GM23338 (cell line): ENCODE data around the gene CMIP. TPM values are rescaled to one million over a fixed set of nuclear protein-coding genes. Genes with fewer than 3 reads are reported as not detected.

Experiments used
- ATAC-seq: fragments of 200-7000 bp; cut with Tn5 transposase; 3 replicates; pipeline ENCODE4 v1.9.1; 2020
- DNase-seq: peaks from one replicate; pipeline ENCODE4 v3.0.0-alpha.2; 2015; ENCODE audit warnings: low spot score
- H2AFZ ChIP-seq: fragments of 200-600 bp; sonication (generic); 2 replicates; pipeline ENCODE4 v1.8.0; 2016; ENCODE audit warnings: antibody characterized with exemption, mild to moderate bottlenecking, moderate library complexity
- H3F3A ChIP-seq: fragments of 200-600 bp; sonication (generic); replicated peaks from 2 replicates; pipeline ENCODE4 v1.8.0; 2017; ENCODE audit warnings: antibody characterized with exemption, mixed run types, low read depth
- H3K27ac ChIP-seq: fragments of 200-600 bp; sonication (generic); 2 replicates; pipeline ENCODE4 v1.6.1; 2016; ENCODE audit warnings: low read depth
- H3K27me3 ChIP-seq: fragments of 200-600 bp; sonication (generic); 2 replicates; pipeline ENCODE4 v1.8.0; 2016; ENCODE audit warnings: mild to moderate bottlenecking, mixed run types, moderate library complexity; ENCODE audit not compliant: insufficient read depth
- H3K36me3 ChIP-seq: fragments of 200-600 bp; sonication (generic); 2 replicates; pipeline ENCODE4 v1.8.0; 2016; ENCODE audit warnings: mild to moderate bottlenecking; ENCODE audit not compliant: insufficient read depth
- H3K4me1 ChIP-seq: fragments of 200-600 bp; sonication (generic); 2 replicates; pipeline ENCODE4 v1.8.0; 2016; ENCODE audit warnings: mild to moderate bottlenecking, moderate library complexity; ENCODE audit not compliant: insufficient read depth
- H3K4me2 ChIP-seq: fragments of 200-600 bp; sonication (generic); 2 replicates; pipeline ENCODE4 v1.7.1; 2017; ENCODE audit warnings: mixed run types
- H3K4me3 ChIP-seq: fragments of 200-600 bp; sonication (generic); 2 replicates; pipeline ENCODE4 v1.6.1; 2016; ENCODE audit warnings: mixed run types
- H3K79me2 ChIP-seq: fragments of 200-600 bp; sonication (generic); replicated peaks from 2 replicates; pipeline ENCODE4 v1.8.0; 2017; ENCODE audit warnings: mild to moderate bottlenecking; ENCODE audit not compliant: insufficient read depth
- H3K9me2 ChIP-seq: fragments of 200-600 bp; sonication (generic); 2 replicates; pipeline ENCODE4 v1.8.0; 2017; ENCODE audit not compliant: insufficient read depth
- H4K20me1 ChIP-seq: fragments of 200-600 bp; sonication (generic); replicated peaks from 2 replicates; pipeline ENCODE4 v1.8.0; 2017; ENCODE audit warnings: mild to moderate bottlenecking; ENCODE audit not compliant: insufficient read depth
- H3K27ac Mint-ChIP-seq: 2 replicates; pipeline ENCODE4 v1.8.0; 2020; ENCODE audit warnings: inconsistent platforms, mild to moderate bottlenecking, moderate library complexity, mixed read lengths
- H3K27me3 Mint-ChIP-seq: 3 replicates; pipeline ENCODE4 v1.8.0; 2022; ENCODE audit warnings: low read depth, mild to moderate bottlenecking, moderate library complexity, mixed read lengths, inconsistent platforms; ENCODE audit not compliant: insufficient read depth, poor library complexity
- H3K36me3 Mint-ChIP-seq: 3 replicates; pipeline ENCODE4 v1.8.0; 2021; ENCODE audit warnings: low read depth, mild to moderate bottlenecking, inconsistent platforms, moderate library complexity, mixed read lengths
- H3K4me1 Mint-ChIP-seq: 3 replicates; pipeline ENCODE4 v1.8.0; 2020; ENCODE audit warnings: mild to moderate bottlenecking, inconsistent platforms, mixed read lengths
- H3K4me3 Mint-ChIP-seq: 3 replicates; pipeline ENCODE4 v1.8.0; 2021; ENCODE audit warnings: moderate library complexity, mild to moderate bottlenecking, inconsistent platforms, mixed read lengths
- H3K9me3 Mint-ChIP-seq: 3 replicates; pipeline ENCODE4 v1.8.0; 2020; ENCODE audit warnings: moderate library complexity, mild to moderate bottlenecking, inconsistent platforms, mixed read lengths
- CREB1 ChIP-seq: fragments of 250-450 bp; sonication (Bioruptor Pico); IDR thresholded peaks from 2 replicates; pipeline ENCODE4 v1.5.0; 2020; ENCODE audit warnings: low read depth, mild to moderate bottlenecking, moderate library complexity
- CTCF ChIP-seq, 2 experiments: fragments of 200-600 bp in 1 of 2; sonication (generic) in 1 of 2; conservative IDR thresholded peaks; 2 replicates each; pipeline versions ENCODE4 v1.5.1 to v1.6.1; 2016 to 2017; ENCODE audit warnings: antibody characterized with exemption in 2 of 2, low read depth in 2 of 2, mild to moderate bottlenecking in 2 of 2, moderate library complexity in 1 of 2
- ETS1 ChIP-seq: IDR thresholded peaks from 2 replicates; pipeline ENCODE4 v1.6.1; 2016; ENCODE audit warnings: antibody characterized with exemption
- JUNB ChIP-seq: IDR thresholded peaks from one replicate; pipeline ENCODE4 v1.6.1; 2016; ENCODE audit warnings: antibody characterized with exemption; ENCODE audit not compliant: unreplicated experiment
- NANOG ChIP-seq: IDR thresholded peaks from 2 replicates; pipeline ENCODE4 v1.6.1; 2016; ENCODE audit warnings: antibody characterized with exemption, borderline replicate concordance
- POLR2AphosphoS5 ChIP-seq: IDR thresholded peaks from 2 replicates; pipeline ENCODE4 v1.6.1; 2016; ENCODE audit warnings: antibody characterized with exemption, low read depth
- REST ChIP-seq: IDR thresholded peaks from one replicate; pipeline ENCODE4 v1.6.1; 2018; ENCODE audit warnings: antibody characterized with exemption; ENCODE audit not compliant: unreplicated experiment
- STAT1 ChIP-seq: IDR thresholded peaks from one replicate; pipeline ENCODE4 v1.6.1; 2016; ENCODE audit warnings: antibody characterized with exemption; ENCODE audit not compliant: unreplicated experiment
- ZNF114 ChIP-seq: fragments of 250-450 bp; sonication (Bioruptor Pico); IDR thresholded peaks from 2 replicates; pipeline ENCODE4 v1.5.0; 2020; ENCODE audit warnings: mild to moderate bottlenecking, moderate library complexity
- ZNF331 ChIP-seq: fragments of 250-450 bp; sonication (Bioruptor Pico); IDR thresholded peaks from 2 replicates; pipeline ENCODE4 v1.5.0; 2020; ENCODE audit warnings: low read depth, mild to moderate bottlenecking, moderate library complexity
- ZNF462 ChIP-seq: fragments of 250-450 bp; sonication (Bioruptor Pico); IDR thresholded peaks from 2 replicates; pipeline ENCODE4 v1.5.0; 2020; ENCODE audit warnings: mild to moderate bottlenecking, moderate library complexity
- polyA plus RNA-seq: library from polyadenylated mRNA; unstranded; fragments of >200 nt; fragmentation: Nextera tagmentation; extraction: Ambion mirVana; gene quantifications from 2 replicates; pipeline ENCODE4 v1.2.1, GENCODE V29; 2016
- total RNA-seq: library from RNA; depleted of rRNA; stranded (reverse); fragments of >200 nt; shearing (Covaris generic); gene quantifications from 2 replicates; pipeline ENCODE4 v1.2.3, GENCODE V29; 2014

Gene CMIP
- total and polyA plus RNA-seq, 2 experiments from 2014 or later = 9.5 to 62.3 TPM

GRCh38 chr16:81453091-81453728 is 8.6 kb downstream of the CMIP start:
- Histone ChIP-seq H3K4me3 (no peak overlapping the region), H3K27ac (no peak overlapping the region; the same call in 1 of the 2 replicates), H3K36me3 (no peaks in the 10 kb centered on the region), H3F3A (0 out of 2 replicates have a peak, but pooled peaks cover 4% of the 10 kb centered on the region), H3K9me2 (no peaks in the 10 kb centered on the region), H3K4me2 (no peak overlapping the region), H3K79me2 (peaks cover 100% of the 10 kb centered on the region), H2AFZ (no peak overlapping the region), H3K4me1 (peaks cover 40% of the 10 kb centered on the region), H4K20me1 (peaks cover 55% of the 10 kb centered on the region), H3K27me3 (no peaks in the 10 kb centered on the region)
- no peaks in the 10 kb centered on the region for H3K9me3 Mint-ChIP-seq
- H3K27ac Mint-ChIP-seq = peak overlapping the region; percentile 43; the same call in 1 of the 2 replicates
- peaks cover 82% of the 10 kb centered on the region for H3K4me1 Mint-ChIP-seq
- no peak for ATAC-seq
- peaks cover 15% of the 10 kb centered on the region for H3K36me3 Mint-ChIP-seq
- peaks cover 14% of the 10 kb centered on the region for H3K27me3 Mint-ChIP-seq
- H3K4me3 Mint-ChIP-seq = no peak overlapping the region
- DNase-seq = no peak
- TF ChIP-seq ZNF331 (CRISPR knock-in tag) = no peak
- no peak for TF ChIP-seq ZNF114 (CRISPR knock-in tag)
- TF ChIP-seq JUNB = no peak
- no peak for TF ChIP-seq ZNF462
- no peak for TF ChIP-seq CTCF (conservative IDR thresholded peaks at IDR 0.05; ENCODE audit: low read depth in 2 of 2)
- no peak for TF ChIP-seq STAT1
- TF ChIP-seq REST = no peak
- TF ChIP-seq ETS1 = no peak
- no peak for TF ChIP-seq NANOG
- no peak for TF ChIP-seq POLR2AphosphoS5
- TF ChIP-seq CREB1 (CRISPR knock-in tag) = no peak
